K562 (cell line): Measurements from ENCODE around the gene WDR81. TPM values are rescaled to one million over a fixed set of nuclear protein-coding genes. Genes with fewer than 3 reads are reported as not detected.

ENCODE experiments used
- ARID3B ChIP-seq: fragments of 250-450 bp; sonication (Bioruptor Pico); IDR thresholded peaks from 2 replicates; pipeline ENCODE4 v1.4.0; 2020; ENCODE audit warnings: borderline replicate concordance
- CCAR2 ChIP-seq: fragments of 200-400 bp; formaldehyde crosslinking; IDR thresholded peaks from 2 replicates; pipeline ENCODE4 v1.6.1; 2017; ENCODE audit warnings: mild to moderate bottlenecking, low read depth, low read length
- CEBPB ChIP-seq: fragments of 450-650 bp; IDR thresholded peaks from 2 replicates; pipeline ENCODE4 v1.6.1; 2016; ENCODE audit warnings: missing genetic modification characterization, missing compliant biosample characterization
- DPF2 ChIP-seq: fragments of 450-650 bp; IDR thresholded peaks from 2 replicates; pipeline ENCODE4 v1.6.1; 2016
- EWSR1 ChIP-seq: fragments of 450-650 bp; IDR thresholded peaks from 2 replicates; pipeline ENCODE4 v1.6.1; 2018; ENCODE audit warnings: borderline replicate concordance, mild to moderate bottlenecking, low read depth, moderate library complexity; ENCODE audit not compliant: partially characterized antibody
- NBN ChIP-seq: fragments of 450-650 bp; IDR thresholded peaks from 2 replicates; pipeline ENCODE4 v1.6.1; 2016; ENCODE audit warnings: low read depth, mild to moderate bottlenecking
- NCOA6 ChIP-seq: fragments of 450-650 bp; IDR thresholded peaks from 2 replicates; pipeline ENCODE4 v1.6.1; 2017; ENCODE audit warnings: mild to moderate bottlenecking
- NFIC ChIP-seq: fragments of 450-650 bp; IDR thresholded peaks from 2 replicates; pipeline ENCODE4 v1.6.1; 2017; ENCODE audit warnings: mild to moderate bottlenecking, inconsistent platforms
- PHB ChIP-seq: fragments of 250-450 bp; sonication (Bioruptor Pico); IDR thresholded peaks from 2 replicates; pipeline ENCODE4 v1.5.0; 2021
- PKNOX1 ChIP-seq: fragments of 450-650 bp; IDR thresholded peaks from 2 replicates; pipeline ENCODE4 v1.6.1; 2016
- POLR2AphosphoS5 ChIP-seq: IDR thresholded peaks from 2 replicates; pipeline ENCODE4 v1.6.1; 2011; ENCODE audit warnings: mild to moderate bottlenecking, low read depth, low read length, moderate library complexity; ENCODE audit not compliant: control insufficient read depth, insufficient read depth
- SMAD1 ChIP-seq: fragments of 150-350 bp; IDR thresholded peaks from 2 replicates; pipeline ENCODE4 v1.6.1; 2014; ENCODE audit warnings: low read length, low read depth; ENCODE audit not compliant: partially characterized antibody
- SMARCA4 ChIP-seq: fragments of 450-650 bp; IDR thresholded peaks from 2 replicates; pipeline ENCODE4 v1.6.1; 2016
- TAF1 ChIP-seq: IDR thresholded peaks from 2 replicates; pipeline ENCODE4 v1.6.1; 2011; ENCODE audit warnings: mild to moderate bottlenecking, low read length, moderate library complexity; ENCODE audit not compliant: insufficient read depth, control insufficient read depth, severe bottlenecking; ENCODE audit errors: extremely low read depth
- ZNF121 ChIP-seq: sonication (generic); formaldehyde crosslinking; conservative IDR thresholded peaks from 2 replicates; pipeline ENCODE4 v1.8.0; 2022; ENCODE audit warnings: missing genetic modification reagents
- ZNF253 ChIP-seq: fragments of 250-450 bp; sonication (Bioruptor Pico); conservative IDR thresholded peaks from 2 replicates; pipeline ENCODE4 v1.6.1; 2021; ENCODE audit warnings: mild to moderate bottlenecking
- ZNF41 ChIP-seq: fragments of 250-450 bp; sonication (Bioruptor Pico); conservative IDR thresholded peaks from 2 replicates; pipeline ENCODE4 v1.4.0; 2020; ENCODE audit warnings: mild to moderate bottlenecking
- ZNF444 ChIP-seq: fragments of 250-450 bp; sonication (Bioruptor Pico); IDR thresholded peaks from 2 replicates; pipeline ENCODE4 v1.4.0; 2020; ENCODE audit warnings: mild to moderate bottlenecking, moderate library complexity
- ZNF592 ChIP-seq: fragments of 450-650 bp; IDR thresholded peaks from 2 replicates; pipeline ENCODE4 v1.6.1; 2017; ENCODE audit warnings: antibody characterized with exemption, mild to moderate bottlenecking
- ZNF766 ChIP-seq: fragments of 200-800 bp; sonication (Bioruptor generic); conservative IDR thresholded peaks from 2 replicates; pipeline ENCODE4 v1.6.1; 2016; ENCODE audit warnings: missing genetic modification characterization, missing compliant biosample characterization
- ZNF785 ChIP-seq: fragments of 250-450 bp; sonication (Bioruptor Pico); IDR thresholded peaks from 2 replicates; pipeline ENCODE4 v1.4.0; 2020; ENCODE audit warnings: mild to moderate bottlenecking
- ZNF830 ChIP-seq: fragments of 250-450 bp; sonication (Bioruptor Pico); IDR thresholded peaks from 2 replicates; pipeline ENCODE4 v1.5.0; 2021; ENCODE audit warnings: mild to moderate bottlenecking
- polyA plus RNA-seq, 8 experiments: library from polyadenylated mRNA; depleted of rRNA in 4 of 8; stranded (reverse) in 5 of 8; unstranded in 3 of 8; fragments of >200 nt; fragmentation: Nextera tagmentation in 2 of 8; fragmentation: Illumina TruSeq in 1 of 8; extraction: Ambion mirVana in 2 of 8; extraction: Trizol in 1 of 8; gene quantifications; 2 replicates each; pipeline versions ENCODE4 v1.2.1 to v1.2.3, GENCODE V29; 2011 to 2014; ENCODE audit warnings: inconsistent platforms in 1 of 8, missing spikeins in 1 of 8
- total RNA-seq, 7 experiments: library from RNA; depleted of rRNA in 6 of 7; stranded (reverse); fragments of >200 nt in 6 of 7; fragmentation: Illumina TruSeq in 2 of 7; extraction: Trizol in 2 of 7; gene quantifications; 2 replicates each; pipeline versions ENCODE4 v1.2.1 to v1.2.3, GENCODE V29; 2011 to 2021; ENCODE audit warnings: low replicate concordance in 1 of 7

Gene WDR81
- total and polyA plus RNA-seq, 9 of the 15 experiments (the other 6 are each of a cell fraction or from before 2014, with no cell fraction given) = 0.01 to 17.1 (median 3.3) TPM

GRCh38 chr17:1736348-1737281, 12.1 kb downstream of the WDR81 start (continued):
- peak; percentile 57; the same call in 1 of the 2 replicates for TF ChIP-seq ZNF592
- peak; percentile 87 for TF ChIP-seq ZNF444 (CRISPR knock-in tag)
- no peak for TF ChIP-seq ZNF41 (CRISPR knock-in tag)
- TF ChIP-seq CCAR2 = no peak
- TF ChIP-seq POLR2AphosphoS5 = peak; percentile 38; the same call in 1 of the 2 replicates
- TF ChIP-seq SMAD1 = peak; percentile 16
- TF ChIP-seq ZNF766 (CRISPR knock-in tag) = 0 out of 2 replicates have a peak, but pooled peaks have one; percentile 38
- TF ChIP-seq ARID3B (CRISPR knock-in tag) = no peak
- TF ChIP-seq ZNF785 = no peak
- TF ChIP-seq EWSR1 = no peak
- no peak for TF ChIP-seq ZNF253 (CRISPR knock-in tag)
- TF ChIP-seq ZNF830 = no peak
- TF ChIP-seq TAF1 = no peak
- peak; percentile 98 for TF ChIP-seq NFIC
- TF ChIP-seq PKNOX1 = peak; percentile 18; the same call in 1 of the 2 replicates
- no peak for TF ChIP-seq NCOA6
- no peak for TF ChIP-seq PHB
- TF ChIP-seq SMARCA4 = 0 out of 2 replicates have a peak, but pooled peaks have one; percentile 32
- TF ChIP-seq CEBPB (tag) = no peak
- TF ChIP-seq DPF2 = peak; percentile 50; the same call in 1 of the 2 replicates
- TF ChIP-seq ZNF121 (CRISPR knock-in tag) = no peak
- TF ChIP-seq NBN = no peak
